Heart left ventricle (tissue), 16 donors: ENCODE measurements around the gene PGC. TPM values are rescaled to one million over a fixed set of nuclear protein-coding genes. Genes with fewer than 3 reads are reported as not detected.

Source experiments
- ATAC-seq, 4 donors: fragments of 200-7000 bp; cut with Tn5 transposase; one replicate each; pipeline ENCODE4 v1.9.1; 2020 to 2022; ENCODE audit warnings: moderate library complexity in 4 of 4, mild to moderate bottlenecking in 3 of 4, moderate number of reproducible peaks in 1 of 4
- DNase-seq, 5 donors: peaks; one replicate each; pipeline ENCODE4 v3.0.0-alpha.2; 2020
- H3K27ac ChIP-seq, 12 donors: fragments of 200-600 bp; sonication (generic) in 4 of 12; one replicate each; pipeline versions ENCODE4 v1.5.0 to v1.8.0; 2016 to 2022; ENCODE audit warnings: mild to moderate bottlenecking in 2 of 12
- H3K27me3 ChIP-seq, 9 donors: fragments of 200-600 bp; sonication (generic) in 2 of 9; one replicate each; pipeline versions ENCODE4 v1.5.1 to v1.8.0; 2016 to 2022; ENCODE audit warnings: mild to moderate bottlenecking in 3 of 9
- H3K36me3 ChIP-seq, 9 donors: fragments of 200-600 bp; sonication (generic) in 2 of 9; one replicate each; pipeline versions ENCODE4 v1.5.0 to v1.8.0; 2018 to 2022; ENCODE audit warnings: mild to moderate bottlenecking in 2 of 9
- H3K4me1 ChIP-seq, 12 donors: fragments of 200-600 bp; sonication (generic) in 4 of 12; one replicate each; pipeline versions ENCODE4 v1.5.0 to v1.8.0; 2016 to 2022; ENCODE audit warnings: mild to moderate bottlenecking in 3 of 12
- H3K4me3 ChIP-seq, 12 donors: fragments of 200-600 bp; sonication (generic) in 4 of 12; one replicate each; pipeline versions ENCODE4 v1.5.0 to v1.8.0; 2017 to 2022; ENCODE audit warnings: mild to moderate bottlenecking in 9 of 12, moderate library complexity in 4 of 12
- H3K9me3 ChIP-seq, 12 donors: fragments of 200-600 bp; sonication (generic) in 4 of 12; one replicate each; pipeline versions ENCODE4 v1.5.0 to v1.8.0; 2016 to 2022; ENCODE audit warnings: mild to moderate bottlenecking in 1 of 12
- POLR2A ChIP-seq, 2 donors: fragments of 450-650 bp; IDR thresholded peaks; one replicate each; pipeline ENCODE4 v1.6.1; 2017; ENCODE audit warnings: antibody characterized with exemption in 2 of 2, mild to moderate bottlenecking in 2 of 2, moderate library complexity in 2 of 2
- WGBS, 4 donors: extraction: QIAGEN DNeasy Blood & Tissue Kit in 2 of 4; methylation state at CpG; one replicate each; pipeline versions ENCODE4 v1.1.5 to v1.1.7; 2013 to 2018; 5-methylcytosine and 5-hydroxymethylcytosine counted together
- intact Hi-C, 10 donors: fragments of 100-400 bp; cut with DNase I; formaldehyde crosslinking; loops; one replicate each; pipeline versions ENCODE4 v1.11.1 to v1.14.2; 2022
- polyA plus RNA-seq, 2 donors: library from polyadenylated mRNA; stranded (reverse); fragments of 200-250 nt; gene quantifications; one replicate each; pipeline ENCODE4 v1.2.3, GENCODE V29; 2013
- total RNA-seq, 9 donors: library from RNA; depleted of rRNA in 2 of 9; stranded (reverse); fragments of >200 nt in 2 of 9; fragmentation: NEBNext Ultra II Directional in 3 of 9; extraction: Animal tissue kit (Norgen Biotek cat#: 25700) in 3 of 9; gene quantifications; one replicate each; pipeline versions ENCODE4 v1.1.0 to v1.2.4, GENCODE V29; 2016 to 2023
- TF ChIP-seq, protein P1 (sequence below), 12 donors: fragments of 200-600 bp; sonication (generic) in 4 of 12; IDR thresholded peaks; one replicate each; pipeline versions ENCODE4 v1.5.0 to v1.8.0; 2018 to 2022; ENCODE audit warnings: antibody characterized with exemption in 12 of 12, mild to moderate bottlenecking in 5 of 12
- donor health status: ischemic (EF 13 %, LVEDD 7.1; RV severe dilation, severe dysfunction).
- donor health status: healthy with polysubstance abuse.
- donor health status: DM: no; HTN: yes; CAD: no.
- donor health status: DM: no; HTN: no; CAD: no.
- donor health status: ischemic (EF 25% LVEDD 6.9; RV normal size, moderate dysfunction).
- donor health status: ischemic (EF 25% LVEDD 5.7; RV mildly dilated, moderate dysfunction).
- donor health status: healthy.
- donor health status: DM: yes; HTN: yes; CAD: no.
- donor health status: ischemic (EF 35%, LVEDD 5.7; RV mildly dilated, moderate dysfunction).
- donor health status: nonischemic (EF 11% LVEDD 7.7; RV severe dilation, severe dysfunction).
- donor health status: DM: yes; HTN: yes; CAD: no.
- donor health status: PGD.
- donor health status: ischemic (EF 29% LVEDD 5.4; RV normal size, mild dysfunction).
- donor health status: nonischemic (EF 23%, LVEDD 6.1; RV moderate dilation, normal function).

Gene PGC
- total and polyA plus RNA-seq, 11 donors = 1.1 TPM; not detected in 10

DNA sequence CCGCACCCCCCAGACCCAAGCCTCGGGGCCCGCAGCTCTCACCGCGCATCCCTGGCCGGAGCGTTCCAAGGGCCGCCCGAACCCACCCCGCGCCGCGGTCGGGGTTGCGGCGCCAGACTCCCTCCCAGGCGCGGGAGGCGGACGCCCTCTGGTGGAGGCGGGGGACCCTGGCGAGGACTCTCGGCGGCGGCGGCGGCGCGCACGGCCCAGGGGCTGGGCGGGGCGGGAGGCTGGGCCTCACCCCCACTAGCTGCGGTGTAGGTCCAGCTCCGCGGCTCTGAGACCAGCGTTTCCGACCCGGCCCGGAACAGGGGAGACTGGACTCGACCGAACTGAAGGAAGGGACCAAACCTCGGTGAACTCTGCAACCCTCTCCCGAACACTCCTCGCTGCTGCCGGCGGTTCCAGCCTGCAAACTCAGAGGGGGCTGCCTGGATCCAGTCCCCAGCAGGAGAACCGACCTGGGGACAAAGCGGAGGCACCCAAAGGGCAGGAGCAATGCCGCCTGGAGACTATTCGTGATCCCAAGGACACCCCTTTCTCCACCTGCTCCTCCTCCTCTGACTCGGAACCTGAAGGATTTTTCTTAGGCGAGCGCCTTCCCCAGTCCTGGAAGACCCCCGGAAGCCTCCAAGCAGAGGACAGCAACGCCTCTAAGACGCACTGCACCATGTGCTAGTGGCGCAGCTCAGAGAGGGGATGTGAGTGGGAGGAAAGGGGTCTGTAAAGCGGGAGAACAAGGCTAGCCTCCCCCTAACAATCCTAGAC is 39.4 kb upstream of the PGC start:
- TF ChIP-seq POLR2A (IDR thresholded peaks at IDR 0.05) = peak in 1 of 2 donors; percentile 38
- TF ChIP-seq, protein P1, sequence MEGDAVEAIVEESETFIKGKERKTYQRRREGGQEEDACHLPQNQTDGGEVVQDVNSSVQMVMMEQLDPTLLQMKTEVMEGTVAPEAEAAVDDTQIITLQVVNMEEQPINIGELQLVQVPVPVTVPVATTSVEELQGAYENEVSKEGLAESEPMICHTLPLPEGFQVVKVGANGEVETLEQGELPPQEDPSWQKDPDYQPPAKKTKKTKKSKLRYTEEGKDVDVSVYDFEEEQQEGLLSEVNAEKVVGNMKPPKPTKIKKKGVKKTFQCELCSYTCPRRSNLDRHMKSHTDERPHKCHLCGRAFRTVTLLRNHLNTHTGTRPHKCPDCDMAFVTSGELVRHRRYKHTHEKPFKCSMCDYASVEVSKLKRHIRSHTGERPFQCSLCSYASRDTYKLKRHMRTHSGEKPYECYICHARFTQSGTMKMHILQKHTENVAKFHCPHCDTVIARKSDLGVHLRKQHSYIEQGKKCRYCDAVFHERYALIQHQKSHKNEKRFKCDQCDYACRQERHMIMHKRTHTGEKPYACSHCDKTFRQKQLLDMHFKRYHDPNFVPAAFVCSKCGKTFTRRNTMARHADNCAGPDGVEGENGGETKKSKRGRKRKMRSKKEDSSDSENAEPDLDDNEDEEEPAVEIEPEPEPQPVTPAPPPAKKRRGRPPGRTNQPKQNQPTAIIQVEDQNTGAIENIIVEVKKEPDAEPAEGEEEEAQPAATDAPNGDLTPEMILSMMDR (IDR thresholded peaks at IDR 0.05) = peak; percentile 70 to 94 (median 85)
- intact Hi-C loops = loop anchor here in 9 of 10 donors (1.0 to 10.0 kb wide), 14 partner anchors 82 to 778 kb away; partner anchors contain the start of genes BYSL (in 8 of the 9), MED20 (in 8 of the 9), MRPS10 (in 2 of the 9) and USP49 (in 2 of the 9)
- peak overlapping the region; percentile 83 to 99 (median 94) for H3K27ac ChIP-seq
- H3K36me3 ChIP-seq = peaks cover 0 to 39% (median 30%) of the 10 kb centered on the region in 9 donors
- peak; percentile 89 to 96 (median 91) for DNase-seq
- peak overlapping the region; percentile 43 to 99 (median 88) for H3K4me3 ChIP-seq
- no peaks in the 10 kb centered on the region for H3K27me3 ChIP-seq
- peak; percentile 88 to 90 (median 90) for ATAC-seq
- no peaks in the 10 kb centered on the region for H3K9me3 ChIP-seq
- H3K4me1 ChIP-seq = peaks cover 12 to 57% (median 35%) of the 10 kb centered on the region in 12 donors
- 1 to 4% (median 2%) methylated on average over 28 to 58 of the region's 58 CpGs for WGBS, 4 donors

DNA sequence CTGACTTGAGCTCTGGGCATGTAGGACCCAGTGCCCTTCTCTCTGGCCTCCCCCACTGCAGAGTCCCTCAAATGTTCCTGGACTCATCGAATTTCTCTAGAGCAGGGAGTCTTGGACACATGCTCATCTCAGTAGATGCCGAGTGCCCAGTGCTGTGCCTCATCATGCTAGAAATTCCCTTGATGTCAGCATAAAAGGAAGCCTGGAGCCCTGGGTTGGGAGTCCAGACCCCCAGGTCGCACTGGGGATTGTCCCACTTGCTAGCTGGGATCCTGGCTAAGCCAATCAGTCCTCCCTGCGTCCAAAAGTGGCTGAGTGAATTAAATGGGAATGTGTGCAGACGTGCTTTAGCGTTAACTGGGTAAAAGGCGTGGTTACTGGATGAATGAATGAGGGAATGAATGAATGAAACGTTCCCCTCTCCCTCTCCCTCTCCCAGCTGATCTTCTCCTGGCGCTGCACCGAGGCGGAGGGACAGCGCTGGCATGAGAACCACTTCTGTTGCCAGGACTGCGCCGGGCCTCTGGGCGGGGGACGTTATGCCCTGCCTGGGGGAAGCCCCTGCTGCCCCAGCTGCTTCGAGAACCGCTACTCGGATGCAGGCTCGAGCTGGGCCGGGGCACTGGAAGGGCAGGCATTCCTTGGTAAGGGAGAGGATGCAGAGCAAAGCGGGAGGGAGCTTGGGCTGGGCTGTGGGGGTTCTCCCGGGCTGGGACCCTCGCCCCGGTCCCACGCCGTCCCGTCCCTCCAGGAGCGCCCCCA is 38.7 kb upstream of the PGC start:
- Histone ChIP-seq H3K27ac (peak overlapping the region; percentile 12 to 99 (median 94)), H3K4me1 (peaks cover 14 to 64% (median 43%) of the 10 kb centered on the region in 12 donors), H3K9me3 (no peaks in the 10 kb centered on the region), H3K4me3 (peak overlapping the region; percentile 43 to 99 (median 88)), H3K36me3 (peaks cover 0 to 31% (median 22%) of the 10 kb centered on the region in 9 donors), H3K27me3 (no peaks in the 10 kb centered on the region)
- WGBS, 4 donors = 21 to 38% (median 21%) methylated on average over 9 to 29 of the region's 29 CpGs
- no peak for TF ChIP-seq POLR2A (IDR thresholded peaks at IDR 0.05)
- TF ChIP-seq, protein P1 (IDR thresholded peaks at IDR 0.05) = no peak
- DNase-seq = peak in 2 of 5 donors; percentile 57 to 73
- intact Hi-C loops = loop anchor here in 9 of 10 donors (2.0 to 10.0 kb wide), 13 partner anchors 81 to 779 kb away; partner anchors contain the start of genes BYSL (in 5 of the 9), MED20 (in 5 of the 9), MRPS10 (in 2 of the 9) and USP49 (in 2 of the 9)
- peak in 2 of 4 donors; percentile 5 to 6 for ATAC-seq

DNA sequence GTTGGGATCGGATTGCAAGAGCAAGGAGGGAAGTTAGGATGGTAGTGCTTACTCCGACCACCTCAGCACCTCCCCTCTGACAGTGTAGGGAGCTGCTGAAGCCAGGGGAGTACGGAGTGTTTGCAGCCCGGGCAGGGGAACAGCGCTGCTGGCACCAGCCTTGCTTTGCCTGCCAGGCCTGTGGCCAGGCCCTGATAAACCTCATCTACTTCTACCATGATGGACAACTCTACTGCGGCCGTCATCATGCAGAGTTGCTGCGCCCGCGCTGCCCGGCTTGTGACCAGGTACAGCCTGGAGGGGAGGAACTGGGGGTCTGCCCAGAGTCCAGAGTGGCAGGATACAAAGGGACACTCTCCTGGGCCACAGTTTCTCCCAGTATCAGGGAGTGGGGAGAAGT is 38.1 kb upstream of the PGC start:
- Histone ChIP-seq H3K36me3 (peaks cover 0 to 25% (median 17%) of the 10 kb centered on the region in 9 donors), H3K4me1 (peaks cover 14 to 65% (median 43%) of the 10 kb centered on the region in 12 donors), H3K27me3 (no peaks in the 10 kb centered on the region), H3K4me3 (peak overlapping the region in 1 of 12 donors; percentile 99), H3K9me3 (no peaks in the 10 kb centered on the region), H3K27ac (peak overlapping the region in 8 of 12 donors; percentile 43 to 98 (median 94))
- ATAC-seq (peak in 3 of 4 donors; percentile 2 to 10 (median 5)), DNase-seq (peak in 3 of 5 donors; percentile 50 to 74 (median 69))
- WGBS, 4 donors = 52 to 71% (median 58%) methylated on average over 6 to 11 of the region's 11 CpGs
- TF ChIP-seq, protein P1 (IDR thresholded peaks at IDR 0.05) = no peak
- no peak for TF ChIP-seq POLR2A (IDR thresholded peaks at IDR 0.05)
- intact Hi-C loops = loop anchor here in 8 of 10 donors (5.0 to 10.0 kb wide), 11 partner anchors 80 to 780 kb away; partner anchors contain the start of genes BYSL (in 3 of the 8), MED20 (in 3 of the 8), MRPS10 (in 2 of the 8) and USP49 (in 2 of the 8)
